SIG-M5 treated with dmso at 0.1 percent for 504 hours (cell line): ENCODE results near the gene EDNRB.
A peak's percentile ranks its signal among the peaks of the same experiment; 100 is the strongest.
"Not testable (repeated sequence)": the region's sequence is repeated elsewhere in the genome, so short reads cannot be mapped to it uniquely, and the experiment has no call there.

Experiments used
- DNase-seq: peaks from one replicate; lab custom pipeline; 2025; ENCODE audit not compliant: unreplicated experiment; lab: John Stamatoyannopoulos, UW

The EDNRB gene

GRCh38 chr13:77918391-77919245 is at the start of gene EDNRB:
Gene EDNRB (minus strand): TSS chr13:77918831. CDS start chr13:77918573, 258 bp downstream.
- no peak for DNase-seq

- no peak for DNase-seq
Measured at GRCh38 chr13:77966671-77967070, 48.0 kb upstream of the EDNRB start.

- no peak for DNase-seq
Measured at GRCh38 chr13:77952737-77953136, 34.1 kb upstream of the EDNRB start.

- no peak for DNase-seq
Measured at GRCh38 chr13:77952276-77952675, 33.6 kb upstream of the EDNRB start.

- no peak for DNase-seq
Measured at GRCh38 chr13:77946522-77946921, 27.9 kb upstream of the EDNRB start.

GRCh38 chr13:77935063-77935462 is 16.4 kb upstream of the EDNRB start:
- not testable (repeated sequence) for DNase-seq

- DNase-seq, result no peak
Measured at GRCh38 chr13:77930430-77930829, 11.8 kb upstream of the EDNRB start.

- DNase-seq, result peak; percentile 78
Measured at GRCh38 chr13:77928909-77929308, 10.3 kb upstream of the EDNRB start.

- DNase-seq, result no peak
Measured at GRCh38 chr13:77925616-77926015, 7.0 kb upstream of the EDNRB start.

- no peak for DNase-seq
Measured at GRCh38 chr13:77919921-77920294, 1.3 kb upstream of the EDNRB start.

GRCh38 chr13:77919246-77919920 is 752 bp upstream of the EDNRB start:
- DNase-seq, result no peak

GRCh38 chr13:77916488-77916887 is 2.1 kb downstream of the EDNRB start:
- no peak for DNase-seq

GRCh38 chr13:77915686-77916085 is 2.9 kb downstream of the EDNRB start:
- DNase-seq, result no peak

GRCh38 chr13:77913003-77913402 is 5.6 kb downstream of the EDNRB start:
- DNase-seq, result no peak

- DNase-seq, result no peak
Measured at GRCh38 chr13:77911751-77912150, 6.9 kb downstream of the EDNRB start.

GRCh38 chr13:77909827-77910226 is 8.8 kb downstream of the EDNRB start:
- no peak for DNase-seq

GRCh38 chr13:77908531-77908930 is 10.1 kb downstream of the EDNRB start:
- no peak for DNase-seq

- no peak for DNase-seq
Measured at GRCh38 chr13:77907666-77908341, 10.8 kb downstream of the EDNRB start.

GRCh38 chr13:77904031-77904430 is 14.6 kb downstream of the EDNRB start:
- DNase-seq, result no peak

GRCh38 chr13:77903435-77903834 is 15.2 kb downstream of the EDNRB start:
- no peak for DNase-seq

- no peak for DNase-seq
Measured at GRCh38 chr13:77902319-77902963, 16.2 kb downstream of the EDNRB start.
